ENCODE measurements around the gene IL36A. TPM values are rescaled to one million over a fixed set of nuclear protein-coding genes. Genes with fewer than 3 reads are reported as not detected.

Gene IL36A
- polyA plus RNA-seq, 4 donors: 0.09 TPM; not detected in 3

GRCh38 chr2:113041871-113042270 is 36.6 kb downstream of the IL36A start:
- no peak for FAIRE-seq
- Histone ChIP-seq H3K36me3 (ENCODE audit: control insufficient read depth in 3 of 3, insufficient read depth in 2 of 3, low read depth in 1 of 3, low read length in 3 of 3) (no peaks in the 10 kb centered on the region), H3K4me1 (ENCODE audit: control insufficient read depth in 3 of 3, insufficient read depth in 2 of 3, low read depth in 1 of 3, low read length in 2 of 3) (peaks cover 0 to 4% (median 0%) of the 10 kb centered on the region in 3 donors), H3K9me3 (ENCODE audit: control insufficient read depth in 2 of 2, insufficient read depth in 1 of 2, low read depth in 1 of 2, low read length in 1 of 2) (no peaks in the 10 kb centered on the region), H3K27ac (ENCODE audit: low read depth in 1 of 3, low read length in 2 of 3) (no peak overlapping the region), H3K4me3 (ENCODE audit: low read depth in 1 of 3, low read length in 3 of 3) (no peak overlapping the region), H3K27me3 (ENCODE audit: control insufficient read depth in 3 of 3, insufficient read depth in 3 of 3, low read length in 3 of 3) (no peaks in the 10 kb centered on the region)
- DNase-seq: peak; percentile 23 to 25
- 68 to 74% (median 71%) methylated on average over 5 of the region's 5 CpGs for WGBS, 3 donors

DNA sequence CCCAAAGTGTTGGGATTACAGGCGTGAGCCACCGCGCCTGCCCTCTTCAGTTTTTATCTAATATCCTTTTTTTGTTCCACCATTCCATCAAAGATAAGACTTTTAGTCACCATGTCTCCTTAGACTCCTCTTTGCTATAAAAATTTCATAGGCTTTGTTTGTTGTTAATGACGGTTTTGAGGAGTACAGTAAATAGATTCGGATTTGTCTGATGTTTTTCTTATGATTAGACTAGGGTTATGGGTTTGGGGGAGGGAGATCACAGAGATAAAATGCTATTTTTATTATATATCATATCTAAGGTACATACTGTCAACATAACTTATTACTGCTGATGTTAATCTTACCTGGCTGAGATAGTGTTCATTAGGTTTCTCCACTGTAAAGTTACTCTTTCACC is 41.2 kb downstream of the IL36A start:
- H3K27ac ChIP-seq (ENCODE audit: low read depth in 1 of 3, low read length in 2 of 3): no peak overlapping the region
- H3K4me3 ChIP-seq (ENCODE audit: low read depth in 1 of 3, low read length in 3 of 3): no peak overlapping the region
- no peaks in the 10 kb centered on the region for H3K9me3 ChIP-seq (ENCODE audit: control insufficient read depth in 2 of 2, insufficient read depth in 1 of 2, low read depth in 1 of 2, low read length in 1 of 2)
- H3K4me1 ChIP-seq (ENCODE audit: control insufficient read depth in 3 of 3, insufficient read depth in 2 of 3, low read depth in 1 of 3, low read length in 2 of 3): peaks cover 0 to 6% (median 0%) of the 10 kb centered on the region in 3 donors
- WGBS, 3 donors: 88 to 90% (median 90%) methylated on average over 5 of the region's 5 CpGs
- DNase-seq (no peak), FAIRE-seq (no peak)
- no peaks in the 10 kb centered on the region for H3K36me3 ChIP-seq (ENCODE audit: control insufficient read depth in 3 of 3, insufficient read depth in 2 of 3, low read depth in 1 of 3, low read length in 3 of 3)
- H3K27me3 ChIP-seq (ENCODE audit: control insufficient read depth in 3 of 3, insufficient read depth in 3 of 3, low read length in 3 of 3): peaks cover 0 to 4% (median 1%) of the 10 kb centered on the region in 3 donors

DNA sequence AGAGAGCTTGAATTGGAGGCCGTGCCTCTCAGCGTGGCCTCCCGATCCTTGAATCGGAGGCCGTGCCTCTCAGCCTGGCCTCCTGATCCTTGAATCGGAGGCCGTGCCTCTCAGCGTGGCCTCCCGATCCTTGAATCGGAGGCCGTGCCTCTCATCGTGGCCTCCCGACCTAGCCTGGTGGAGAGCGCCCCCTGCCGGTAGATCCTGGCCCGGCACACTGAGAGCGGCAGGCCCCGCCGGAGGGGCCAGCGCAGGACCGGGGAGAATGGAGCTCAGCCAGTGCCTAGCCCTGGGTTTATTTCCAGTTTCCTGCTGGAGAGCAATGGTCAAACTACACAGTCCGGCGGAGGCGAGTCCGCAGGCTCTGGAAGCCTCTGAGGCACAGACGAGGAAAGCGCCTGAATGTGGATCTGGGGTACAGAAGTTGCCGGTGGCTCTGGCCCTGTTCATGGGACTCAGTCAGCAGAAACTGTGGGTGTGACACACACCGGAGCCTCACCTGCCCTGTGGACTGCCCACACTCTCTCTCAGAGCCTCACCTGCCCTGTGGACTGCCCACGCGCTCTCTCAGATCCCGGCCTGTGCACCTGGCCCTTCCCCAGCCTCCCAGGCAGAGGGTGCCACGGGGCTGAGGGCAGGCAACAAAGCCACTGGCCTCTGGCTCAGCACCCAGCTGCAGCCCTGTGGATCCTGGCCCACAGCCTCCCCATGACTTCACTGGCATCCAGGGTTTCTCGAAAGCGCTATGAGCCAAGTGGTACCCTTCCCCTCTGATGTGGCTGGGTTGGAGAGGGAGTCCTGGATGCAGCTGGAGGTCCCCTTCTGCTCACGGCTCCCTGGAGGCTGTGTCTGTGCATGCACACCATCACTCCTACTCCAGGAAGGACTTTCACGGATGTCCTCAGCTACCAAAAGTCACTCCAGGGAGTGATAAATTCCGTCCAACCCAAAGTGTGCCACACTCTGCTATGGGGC is 45.9 kb downstream of the IL36A start:
- no peak overlapping the region for H3K27ac ChIP-seq (ENCODE audit: low read depth in 1 of 3, low read length in 2 of 3)
- no peak for FAIRE-seq
- no peak for DNase-seq
- H3K4me3 ChIP-seq (ENCODE audit: low read depth in 1 of 3, low read length in 3 of 3): no peak overlapping the region
- H3K36me3 ChIP-seq (ENCODE audit: control insufficient read depth in 3 of 3, insufficient read depth in 2 of 3, low read depth in 1 of 3, low read length in 3 of 3): no peaks in the 10 kb centered on the region
- peaks cover 0 to 27% of the 10 kb centered on the region in 2 donors for H3K9me3 ChIP-seq (ENCODE audit: control insufficient read depth in 2 of 2, insufficient read depth in 1 of 2, low read depth in 1 of 2, low read length in 1 of 2)
- WGBS, 3 donors: 89 to 93% (median 90%) methylated on average over 38 of the region's 38 CpGs
- H3K27me3 ChIP-seq (ENCODE audit: control insufficient read depth in 3 of 3, insufficient read depth in 3 of 3, low read length in 3 of 3): peaks cover 0 to 4% (median 1%) of the 10 kb centered on the region in 3 donors
- peaks cover 0 to 22% (median 0%) of the 10 kb centered on the region in 3 donors for H3K4me1 ChIP-seq (ENCODE audit: control insufficient read depth in 3 of 3, insufficient read depth in 2 of 3, low read depth in 1 of 3, low read length in 2 of 3)

DNA sequence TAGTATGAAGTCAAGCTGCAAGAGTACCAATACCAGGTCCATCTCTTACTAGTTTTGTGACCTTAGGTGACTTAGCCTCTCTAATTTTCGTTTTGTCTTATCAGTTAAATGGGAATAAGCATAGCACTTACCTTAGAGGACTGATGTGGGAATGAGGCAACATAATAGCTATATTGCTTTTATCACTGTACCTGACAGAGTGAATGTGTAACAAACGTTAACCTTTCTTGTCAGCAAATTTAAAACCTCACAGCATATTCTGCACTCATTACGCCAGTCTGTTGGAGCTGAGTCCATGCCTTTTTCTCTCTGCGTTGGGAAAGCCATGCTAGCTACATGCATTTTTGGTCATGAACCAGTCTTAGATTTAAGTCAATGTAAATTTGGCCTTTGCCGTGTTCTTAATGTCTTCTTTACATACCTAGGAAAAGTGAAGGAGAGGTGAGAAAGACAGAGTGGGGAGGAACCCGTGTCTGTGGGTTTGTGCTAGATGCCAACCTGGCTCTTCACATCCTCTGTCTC is 47.2 kb downstream of the IL36A start, which contains the start of gene IL36B:
TSS of gene IL36B (minus strand) at position 472 of the 522 bp plus-strand sequence.
- peaks cover 0 to 27% of the 10 kb centered on the region in 2 donors for H3K9me3 ChIP-seq (ENCODE audit: control insufficient read depth in 2 of 2, insufficient read depth in 1 of 2, low read depth in 1 of 2, low read length in 1 of 2)
- DNase-seq: peak in 1 of 2 donors; percentile 62
- H3K4me3 ChIP-seq (ENCODE audit: low read depth in 1 of 3, low read length in 3 of 3): no peak within 1 kb of the TSS
- peaks cover 0 to 4% (median 1%) of the 10 kb centered on the region in 3 donors for H3K27me3 ChIP-seq (ENCODE audit: control insufficient read depth in 3 of 3, insufficient read depth in 3 of 3, low read length in 3 of 3)
- peaks cover 0 to 21% (median 0%) of the 10 kb centered on the region in 3 donors for H3K4me1 ChIP-seq (ENCODE audit: control insufficient read depth in 3 of 3, insufficient read depth in 2 of 3, low read depth in 1 of 3, low read length in 2 of 3)
- peak within 1 kb of the TSS in 1 of 3 donors; percentile 65 for H3K27ac ChIP-seq (ENCODE audit: low read depth in 1 of 3, low read length in 2 of 3)
- WGBS, 3 donors: 50 to 68% (median 52%) methylated on average over 6 of the region's 6 CpGs
- H3K36me3 ChIP-seq (ENCODE audit: control insufficient read depth in 3 of 3, insufficient read depth in 2 of 3, low read depth in 1 of 3, low read length in 3 of 3): no peaks in the 10 kb centered on the region
- FAIRE-seq: no peak

DNA sequence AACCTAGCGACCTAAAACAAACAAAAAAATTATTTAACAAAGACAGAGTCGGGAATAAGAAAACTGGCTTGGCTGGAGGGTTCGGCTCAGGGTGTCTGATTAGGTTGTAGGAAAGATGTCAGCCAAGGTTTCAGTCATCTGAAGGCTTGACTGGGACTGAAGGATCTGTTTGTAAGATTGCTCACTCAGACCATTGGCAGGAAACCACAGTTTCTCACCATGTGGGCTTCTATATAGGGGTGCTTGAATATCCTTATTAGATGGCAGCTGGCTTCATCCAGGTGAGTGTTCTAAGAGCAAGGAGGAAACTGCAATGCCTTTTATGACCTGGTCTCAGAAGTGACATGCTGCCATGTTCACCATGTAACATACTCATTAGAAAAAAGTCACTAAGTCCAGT is 48.4 kb downstream of the IL36A start:
- no peak for FAIRE-seq
- Histone ChIP-seq H3K4me1 (ENCODE audit: control insufficient read depth in 3 of 3, insufficient read depth in 2 of 3, low read depth in 1 of 3, low read length in 2 of 3) (peaks cover 0 to 22% (median 0%) of the 10 kb centered on the region in 3 donors), H3K9me3 (ENCODE audit: control insufficient read depth in 2 of 2, insufficient read depth in 1 of 2, low read depth in 1 of 2, low read length in 1 of 2) (peaks cover 0 to 27% of the 10 kb centered on the region in 2 donors), H3K4me3 (ENCODE audit: low read depth in 1 of 3, low read length in 3 of 3) (no peak overlapping the region), H3K36me3 (ENCODE audit: control insufficient read depth in 3 of 3, insufficient read depth in 2 of 3, low read depth in 1 of 3, low read length in 3 of 3) (no peaks in the 10 kb centered on the region), H3K27me3 (ENCODE audit: control insufficient read depth in 3 of 3, insufficient read depth in 3 of 3, low read length in 3 of 3) (peaks cover 0 to 4% (median 0%) of the 10 kb centered on the region in 3 donors), H3K27ac (ENCODE audit: low read depth in 1 of 3, low read length in 2 of 3) (no peak overlapping the region)
- 69 to 74% (median 71%) methylated on average over 3 of the region's 3 CpGs for WGBS, 3 donors
- DNase-seq: no peak

- no peak for DNase-seq
- Histone ChIP-seq H3K9me3 (ENCODE audit: control insufficient read depth in 2 of 2, insufficient read depth in 1 of 2, low read depth in 1 of 2, low read length in 1 of 2) (peaks cover 0 to 27% of the 10 kb centered on the region in 2 donors), H3K36me3 (ENCODE audit: control insufficient read depth in 3 of 3, insufficient read depth in 2 of 3, low read depth in 1 of 3, low read length in 3 of 3) (no peaks in the 10 kb centered on the region), H3K27ac (ENCODE audit: low read depth in 1 of 3, low read length in 2 of 3) (no peak overlapping the region), H3K4me3 (ENCODE audit: low read depth in 1 of 3, low read length in 3 of 3) (no peak overlapping the region), H3K4me1 (ENCODE audit: control insufficient read depth in 3 of 3, insufficient read depth in 2 of 3, low read depth in 1 of 3, low read length in 2 of 3) (peaks cover 0 to 22% (median 0%) of the 10 kb centered on the region in 3 donors), H3K27me3 (ENCODE audit: control insufficient read depth in 3 of 3, insufficient read depth in 3 of 3, low read length in 3 of 3) (peaks cover 0 to 4% (median 0%) of the 10 kb centered on the region in 3 donors)
- FAIRE-seq: no peak
These were observed 48.8 kb downstream of the IL36A start for GRCh38 chr2:113054066-113054465.

DNA sequence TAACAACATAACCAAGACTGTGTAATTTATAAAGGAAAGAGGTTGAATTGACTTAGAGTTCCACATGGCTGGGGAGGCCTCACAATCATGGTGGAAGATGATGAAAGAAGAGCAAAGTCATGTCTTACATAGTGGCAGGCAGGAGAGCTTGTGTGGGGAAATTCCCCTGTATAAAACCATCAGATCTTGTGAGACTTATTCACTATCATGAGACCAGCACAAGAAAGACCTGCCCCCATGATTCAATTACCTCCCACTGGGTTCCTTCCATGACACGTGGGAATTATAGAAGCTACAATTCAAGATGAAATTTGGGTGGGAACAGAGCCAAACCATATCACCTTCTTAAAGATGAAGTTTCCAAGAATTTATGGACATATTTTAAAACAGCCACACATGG is 51.3 kb downstream of the IL36A start:
- 16 to 42% (median 36%) methylated on average over 1 of the region's 1 CpG for WGBS, 3 donors
- peak overlapping the region in 1 of 3 donors; percentile 56 for H3K27ac ChIP-seq (ENCODE audit: low read depth in 1 of 3, low read length in 2 of 3)
- peaks cover 0 to 22% (median 0%) of the 10 kb centered on the region in 3 donors for H3K4me1 ChIP-seq (ENCODE audit: control insufficient read depth in 3 of 3, insufficient read depth in 2 of 3, low read depth in 1 of 3, low read length in 2 of 3)
- peaks cover 0 to 27% of the 10 kb centered on the region in 2 donors for H3K9me3 ChIP-seq (ENCODE audit: control insufficient read depth in 2 of 2, insufficient read depth in 1 of 2, low read depth in 1 of 2, low read length in 1 of 2)
- no peak overlapping the region for H3K4me3 ChIP-seq (ENCODE audit: low read depth in 1 of 3, low read length in 3 of 3)
- no peaks in the 10 kb centered on the region for H3K36me3 ChIP-seq (ENCODE audit: control insufficient read depth in 3 of 3, insufficient read depth in 2 of 3, low read depth in 1 of 3, low read length in 3 of 3)
- no peak for FAIRE-seq
- peak in 1 of 2 donors; percentile 48 for DNase-seq
- no peaks in the 10 kb centered on the region for H3K27me3 ChIP-seq (ENCODE audit: control insufficient read depth in 3 of 3, insufficient read depth in 3 of 3, low read length in 3 of 3)

- DNase-seq (peak; percentile 60 to 67), FAIRE-seq (no peak)
- Histone ChIP-seq H3K27ac (ENCODE audit: low read depth in 1 of 3, low read length in 2 of 3) (peak overlapping the region in 1 of 3 donors; percentile 56), H3K4me3 (ENCODE audit: low read depth in 1 of 3, low read length in 3 of 3) (no peak overlapping the region), H3K4me1 (ENCODE audit: control insufficient read depth in 3 of 3, insufficient read depth in 2 of 3, low read depth in 1 of 3, low read length in 2 of 3) (peaks cover 0 to 22% (median 0%) of the 10 kb centered on the region in 3 donors), H3K27me3 (ENCODE audit: control insufficient read depth in 3 of 3, insufficient read depth in 3 of 3, low read length in 3 of 3) (no peaks in the 10 kb centered on the region), H3K9me3 (ENCODE audit: control insufficient read depth in 2 of 2, insufficient read depth in 1 of 2, low read depth in 1 of 2, low read length in 1 of 2) (peaks cover 0 to 27% of the 10 kb centered on the region in 2 donors), H3K36me3 (ENCODE audit: control insufficient read depth in 3 of 3, insufficient read depth in 2 of 3, low read depth in 1 of 3, low read length in 3 of 3) (no peaks in the 10 kb centered on the region)
- 10 to 46% (median 30%) methylated on average over 1 of the region's 1 CpG for WGBS, 3 donors
These were observed 51.9 kb downstream of the IL36A start for GRCh38 chr2:113057117-113057516.
